ENCODE data around the gene UBALD2.
A peak's percentile ranks its signal among the peaks of the same experiment; 100 is the strongest.

The UBALD2 gene

DNA sequence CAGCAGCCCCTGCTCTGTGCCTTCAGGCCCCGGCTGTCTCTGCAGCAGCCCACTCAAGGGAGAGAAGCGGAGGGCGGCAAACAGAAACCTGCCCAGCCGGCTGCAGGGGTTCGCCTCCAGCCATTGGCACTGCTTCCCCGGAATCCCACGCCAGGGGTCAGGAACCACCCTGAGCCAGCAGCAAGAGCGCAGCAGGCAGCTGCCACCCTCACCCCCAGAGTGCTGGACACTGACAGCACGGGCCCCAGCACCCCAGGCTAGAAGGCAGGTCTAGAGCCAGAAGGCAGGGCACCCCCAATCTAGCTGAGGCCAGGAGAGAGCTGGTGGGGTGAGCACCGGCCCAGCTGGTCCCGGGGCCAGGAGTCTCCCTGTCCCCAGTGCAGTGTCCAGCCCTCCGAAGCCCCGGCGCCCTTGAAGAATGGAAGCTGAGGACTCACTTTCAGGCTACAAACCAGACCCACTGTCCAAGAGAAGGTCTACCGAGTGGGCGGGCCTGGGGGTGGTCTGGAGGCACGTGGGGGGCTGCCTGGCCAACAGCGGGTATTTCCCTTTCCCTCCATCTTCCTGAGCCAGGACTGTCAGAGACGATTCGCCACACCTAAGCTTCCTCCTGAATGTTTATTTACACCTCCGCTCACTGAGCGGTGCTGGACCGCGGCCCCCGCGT, 8.4 kb downstream of the UBALD2 start:
- DNase-seq (no peak), ATAC-seq (ENCODE audit: insufficient read depth, low read depth) (no peak)
- no peak for TF ChIP-seq EZH2 (IDR thresholded peaks at IDR 0.05; ENCODE audit: borderline replicate concordance, low read depth, low read length, severe bottlenecking)
- H3K4me3 ChIP-seq (ENCODE audit: low read depth in 1 of 2, low read length in 2 of 2): no peak overlapping the region
- peaks cover 29% of the 10 kb centered on the region for H4K20me1 ChIP-seq (ENCODE audit: insufficient read depth, low read length)
- no peak overlapping the region for H3K4me2 ChIP-seq (ENCODE audit: insufficient read depth, low read length)
- H3K27me3 ChIP-seq (ENCODE audit: insufficient read depth, low read length, poor library complexity): no peaks in the 10 kb centered on the region
- peaks cover 29% of the 10 kb centered on the region for H3K36me3 ChIP-seq (ENCODE audit: insufficient read depth, low read length)
- peaks cover 21% of the 10 kb centered on the region for H3K4me1 ChIP-seq (ENCODE audit: insufficient read depth, low read length)
- H3K9ac ChIP-seq (ENCODE audit: low read depth, low read length): no peak overlapping the region
- no peak overlapping the region for H2AFZ ChIP-seq (ENCODE audit: low read depth, low read length)
- H3K27ac ChIP-seq (ENCODE audit: low read length): no peak overlapping the region
- H3K9me3 ChIP-seq (ENCODE audit: insufficient read depth, low read length, severe bottlenecking): no peaks in the 10 kb centered on the region
- H3K79me2 ChIP-seq (ENCODE audit: insufficient read depth, low read length): peaks cover 20% of the 10 kb centered on the region

DNA sequence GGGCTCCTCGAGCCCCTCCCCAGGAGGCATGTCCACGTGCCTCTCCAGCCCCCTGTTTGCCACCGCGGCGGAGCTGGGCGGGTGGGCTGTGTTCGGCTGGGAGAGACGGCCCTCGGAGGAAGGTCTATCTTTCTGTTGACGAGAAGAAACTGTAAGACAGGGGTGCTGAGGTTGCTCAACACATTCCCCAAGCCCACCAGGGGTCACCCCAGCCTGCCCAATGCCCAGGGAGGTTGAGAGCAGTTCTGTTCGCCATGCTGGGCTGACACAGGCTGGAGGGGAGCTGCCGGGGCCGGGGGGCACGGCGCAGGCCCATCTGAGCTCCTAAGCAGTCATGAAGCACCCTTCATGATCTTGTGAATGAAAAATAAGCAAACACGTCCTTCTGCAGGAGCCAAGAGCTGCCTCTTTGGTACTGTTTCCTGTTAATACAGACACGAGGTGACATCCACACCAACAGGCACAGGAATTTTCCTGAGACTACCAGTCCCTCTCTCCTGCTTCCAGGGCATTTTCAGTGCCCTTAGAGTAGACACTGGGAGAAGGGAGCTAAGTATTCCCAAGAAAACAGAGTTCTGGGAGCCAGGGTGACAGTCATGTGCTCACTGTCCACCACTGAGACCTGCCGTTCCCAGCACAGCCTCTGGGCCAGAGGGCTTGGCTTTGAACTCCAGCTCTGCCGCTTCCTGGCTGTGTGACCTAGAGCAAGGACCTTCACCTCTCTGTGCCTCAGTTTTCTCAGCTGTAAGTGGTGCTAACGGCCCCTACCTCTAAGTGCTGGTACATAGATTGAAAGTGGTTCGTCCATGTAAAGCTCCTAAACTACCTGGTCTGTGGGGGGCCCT, 9.2 kb downstream of the UBALD2 start:
- H3K9me3 ChIP-seq (ENCODE audit: insufficient read depth, low read length, severe bottlenecking): no peaks in the 10 kb centered on the region
- peaks cover 22% of the 10 kb centered on the region for H3K36me3 ChIP-seq (ENCODE audit: insufficient read depth, low read length)
- TF ChIP-seq EZH2 (IDR thresholded peaks at IDR 0.05; ENCODE audit: borderline replicate concordance, low read depth, low read length, severe bottlenecking): no peak
- TF ChIP-seq, protein P1, sequence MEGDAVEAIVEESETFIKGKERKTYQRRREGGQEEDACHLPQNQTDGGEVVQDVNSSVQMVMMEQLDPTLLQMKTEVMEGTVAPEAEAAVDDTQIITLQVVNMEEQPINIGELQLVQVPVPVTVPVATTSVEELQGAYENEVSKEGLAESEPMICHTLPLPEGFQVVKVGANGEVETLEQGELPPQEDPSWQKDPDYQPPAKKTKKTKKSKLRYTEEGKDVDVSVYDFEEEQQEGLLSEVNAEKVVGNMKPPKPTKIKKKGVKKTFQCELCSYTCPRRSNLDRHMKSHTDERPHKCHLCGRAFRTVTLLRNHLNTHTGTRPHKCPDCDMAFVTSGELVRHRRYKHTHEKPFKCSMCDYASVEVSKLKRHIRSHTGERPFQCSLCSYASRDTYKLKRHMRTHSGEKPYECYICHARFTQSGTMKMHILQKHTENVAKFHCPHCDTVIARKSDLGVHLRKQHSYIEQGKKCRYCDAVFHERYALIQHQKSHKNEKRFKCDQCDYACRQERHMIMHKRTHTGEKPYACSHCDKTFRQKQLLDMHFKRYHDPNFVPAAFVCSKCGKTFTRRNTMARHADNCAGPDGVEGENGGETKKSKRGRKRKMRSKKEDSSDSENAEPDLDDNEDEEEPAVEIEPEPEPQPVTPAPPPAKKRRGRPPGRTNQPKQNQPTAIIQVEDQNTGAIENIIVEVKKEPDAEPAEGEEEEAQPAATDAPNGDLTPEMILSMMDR (IDR thresholded peaks at IDR 0.05; ENCODE audit: borderline replicate concordance, extremely low read depth, low read length, poor library complexity, severe bottlenecking): no peak
- peaks cover 14% of the 10 kb centered on the region for H3K4me1 ChIP-seq (ENCODE audit: insufficient read depth, low read length)
- no peak overlapping the region for H3K4me2 ChIP-seq (ENCODE audit: insufficient read depth, low read length)
- no peak for DNase-seq
- 0 out of 2 replicates have a peak overlapping the region, but pooled peaks have one; percentile 27 for H3K27ac ChIP-seq (ENCODE audit: low read length)
- ATAC-seq (ENCODE audit: insufficient read depth, low read depth): no peak
- peaks cover 21% of the 10 kb centered on the region for H4K20me1 ChIP-seq (ENCODE audit: insufficient read depth, low read length)
- no peak overlapping the region for H2AFZ ChIP-seq (ENCODE audit: low read depth, low read length)
- H3K79me2 ChIP-seq (ENCODE audit: insufficient read depth, low read length): peaks cover 13% of the 10 kb centered on the region
- no peak overlapping the region for H3K9ac ChIP-seq (ENCODE audit: low read depth, low read length)
- H3K27me3 ChIP-seq (ENCODE audit: insufficient read depth, low read length, poor library complexity): no peaks in the 10 kb centered on the region
- H3K4me3 ChIP-seq (ENCODE audit: low read depth in 1 of 2, low read length in 2 of 2): no peak overlapping the region

DNA sequence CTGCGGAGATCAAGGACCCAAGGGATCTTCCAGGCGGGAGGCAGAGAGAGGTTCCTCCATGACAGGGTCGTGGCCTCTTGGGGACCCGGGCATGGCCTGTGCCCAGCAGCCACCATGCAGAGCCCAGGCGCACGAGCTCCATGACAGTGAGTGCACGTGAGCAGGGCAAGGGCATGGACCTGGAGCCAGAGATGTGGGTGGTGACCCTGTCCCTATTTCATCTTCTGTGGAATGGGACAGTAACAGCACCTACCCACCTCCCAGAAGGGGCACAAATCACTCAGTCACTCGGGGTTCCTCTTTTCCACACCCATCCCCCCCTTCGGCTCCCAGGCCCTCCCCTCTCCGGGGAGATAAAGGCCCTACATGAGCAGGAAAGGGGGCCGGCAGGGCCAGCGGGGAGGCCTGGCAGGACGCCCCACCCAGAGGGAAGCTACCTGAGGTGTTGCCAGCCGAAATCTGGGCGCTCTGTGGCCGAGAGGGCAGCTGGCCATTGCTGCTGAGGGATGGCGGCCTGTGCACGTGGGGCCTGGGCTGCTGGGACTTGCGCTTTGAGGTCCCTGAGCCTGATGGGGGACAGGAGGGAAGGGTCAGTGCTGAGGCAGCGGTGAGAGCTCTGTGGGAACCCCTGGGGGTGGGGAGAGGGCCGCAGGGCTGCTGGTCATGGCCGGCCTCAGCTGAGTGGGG, 10.4 kb downstream of the UBALD2 start:
- Histone ChIP-seq H3K9ac (ENCODE audit: low read depth, low read length) (no peak overlapping the region), H3K4me3 (ENCODE audit: low read depth in 1 of 2, low read length in 2 of 2) (no peak overlapping the region), H2AFZ (ENCODE audit: low read depth, low read length) (no peak overlapping the region), H4K20me1 (ENCODE audit: insufficient read depth, low read length) (peaks cover 13% of the 10 kb centered on the region), H3K4me2 (ENCODE audit: insufficient read depth, low read length) (no peak overlapping the region), H3K27me3 (ENCODE audit: insufficient read depth, low read length, poor library complexity) (no peaks in the 10 kb centered on the region), H3K4me1 (ENCODE audit: insufficient read depth, low read length) (0 out of 2 replicates have a peak, but pooled peaks cover 6% of the 10 kb centered on the region), H3K9me3 (ENCODE audit: insufficient read depth, low read length, severe bottlenecking) (no peaks in the 10 kb centered on the region), H3K79me2 (ENCODE audit: insufficient read depth, low read length) (peaks cover 5% of the 10 kb centered on the region; the same call in 1 of the 2 replicates), H3K36me3 (ENCODE audit: insufficient read depth, low read length) (peaks cover 14% of the 10 kb centered on the region), H3K27ac (ENCODE audit: low read length) (no peak overlapping the region; the same call in 1 of the 2 replicates)
- TF ChIP-seq, protein P1 (IDR thresholded peaks at IDR 0.05; ENCODE audit: borderline replicate concordance, extremely low read depth, low read length, poor library complexity, severe bottlenecking): no peak
- ATAC-seq (ENCODE audit: insufficient read depth, low read depth) (no peak), DNase-seq (no peak)

Measured in DND-41 (cell line).